ENCODE results near the gene PTPRD. TPM values are rescaled to one million over a fixed set of nuclear protein-coding genes. Genes with fewer than 3 reads are reported as not detected.

The PTPRD gene
- total RNA-seq, 4 donors from 2014 or later, result 85.8 to 169 (median 135) TPM

- Histone ChIP-seq H3K4me3 (no peak overlapping the region), H3K27ac (no peak overlapping the region), H3K4me1 (no peaks in the 10 kb centered on the region), H3K27me3 (no peaks in the 10 kb centered on the region), H3K36me3 (no peaks in the 10 kb centered on the region), H3K9me3 (no peaks in the 10 kb centered on the region)
- TF ChIP-seq CTCF (IDR thresholded peaks at IDR 0.05), result no peak
- no peak for DNase-seq
Measured at GRCh38 chr9:10242255-10242654, 370.5 kb downstream of the PTPRD start.

GRCh38 chr9:10238087-10238486 lies 374.7 kb downstream of the PTPRD start:
- TF ChIP-seq POLR2A (IDR thresholded peaks at IDR 0.05), result no peak
- no peak for TF ChIP-seq CTCF (IDR thresholded peaks at IDR 0.05)
- no peaks in the 10 kb centered on the region for H3K9me3 ChIP-seq
- H3K4me3 ChIP-seq, result no peak overlapping the region
- no peaks in the 10 kb centered on the region for H3K36me3 ChIP-seq
- H3K27me3 ChIP-seq, result no peaks in the 10 kb centered on the region
- DNase-seq, result no peak
- no peak overlapping the region for H3K27ac ChIP-seq
- no peaks in the 10 kb centered on the region for H3K4me1 ChIP-seq

GRCh38 chr9:10237584-10237983 lies 375.2 kb downstream of the PTPRD start:
- no peak for TF ChIP-seq POLR2A (IDR thresholded peaks at IDR 0.05)
- no peak for TF ChIP-seq CTCF (IDR thresholded peaks at IDR 0.05)
- H3K36me3 ChIP-seq, result no peaks in the 10 kb centered on the region
- DNase-seq, result no peak
- no peaks in the 10 kb centered on the region for H3K27me3 ChIP-seq
- H3K4me3 ChIP-seq, result no peak overlapping the region
- H3K9me3 ChIP-seq, result no peaks in the 10 kb centered on the region
- no peaks in the 10 kb centered on the region for H3K4me1 ChIP-seq
- no peak overlapping the region for H3K27ac ChIP-seq

- no peak for TF ChIP-seq CTCF (IDR thresholded peaks at IDR 0.05)
- no peak for TF ChIP-seq POLR2A (IDR thresholded peaks at IDR 0.05)
- DNase-seq, result no peak
Measured at GRCh38 chr9:10236161-10236560, 376.6 kb downstream of the PTPRD start.

GRCh38 chr9:10235376-10235775 lies 377.4 kb downstream of the PTPRD start:
- Histone ChIP-seq H3K27me3 (no peaks in the 10 kb centered on the region), H3K36me3 (no peaks in the 10 kb centered on the region), H3K4me3 (no peak overlapping the region), H3K4me1 (no peaks in the 10 kb centered on the region), H3K9me3 (no peaks in the 10 kb centered on the region), H3K27ac (no peak overlapping the region)
- no peak for DNase-seq
- no peak for TF ChIP-seq POLR2A (IDR thresholded peaks at IDR 0.05)
- TF ChIP-seq CTCF (IDR thresholded peaks at IDR 0.05), result no peak

More at GRCh38 chr9:10236161-10236560, 376.6 kb downstream of the PTPRD start:
- Histone ChIP-seq H3K27me3 (no peaks in the 10 kb centered on the region), H3K4me3 (no peak overlapping the region), H3K9me3 (no peaks in the 10 kb centered on the region), H3K27ac (no peak overlapping the region), H3K4me1 (no peaks in the 10 kb centered on the region), H3K36me3 (no peaks in the 10 kb centered on the region)

GRCh38 chr9:10232352-10232930 lies 380.4 kb downstream of the PTPRD start:
- no peak overlapping the region for H3K4me3 ChIP-seq
- TF ChIP-seq POLR2A (IDR thresholded peaks at IDR 0.05), result no peak
- no peak for TF ChIP-seq CTCF (IDR thresholded peaks at IDR 0.05)

More at GRCh38 chr9:10232352-10232930, 380.4 kb downstream of the PTPRD start:
- H3K36me3 ChIP-seq, result no peaks in the 10 kb centered on the region
- H3K9me3 ChIP-seq, result no peaks in the 10 kb centered on the region
- no peaks in the 10 kb centered on the region for H3K27me3 ChIP-seq
- no peak overlapping the region for H3K27ac ChIP-seq
- DNase-seq, result no peak
- H3K4me1 ChIP-seq, result no peaks in the 10 kb centered on the region

All from Peyer's patch (tissue), 4 donors.